G401.6 (cell line): ENCODE data around the gene CRYBA4.
"Not testable (repeated sequence)": the region's sequence is repeated elsewhere in the genome, so short reads cannot be mapped to it uniquely, and the experiment has no call there.

ENCODE experiments used
- FAIRE-seq: peaks from 2 replicates; lab custom pipeline; 2012; peaks lifted over from hg19 to GRCh38; lab: Jason Lieb, UNC

The CRYBA4 gene

GRCh38 chr22:26597026-26597425 is 24.7 kb upstream of the CRYBA4 start:
- no peak for FAIRE-seq

- FAIRE-seq: no peak
Observed at GRCh38 chr22:26597480-26597879, 24.3 kb upstream of the CRYBA4 start.

GRCh38 chr22:26599505-26599904 is 22.3 kb upstream of the CRYBA4 start:
- no peak for FAIRE-seq

GRCh38 chr22:26601726-26602125 is 20.0 kb upstream of the CRYBA4 start:
- no peak for FAIRE-seq

- FAIRE-seq: no peak
Observed at GRCh38 chr22:26602127-26602526, 19.6 kb upstream of the CRYBA4 start.

- FAIRE-seq: no peak
Observed at GRCh38 chr22:26604368-26604767, 17.4 kb upstream of the CRYBA4 start.

- no peak for FAIRE-seq
Observed at GRCh38 chr22:26606611-26607010, 15.2 kb upstream of the CRYBA4 start.

GRCh38 chr22:26608129-26608528 is 13.6 kb upstream of the CRYBA4 start:
- FAIRE-seq: no peak

- no peak for FAIRE-seq
Observed at GRCh38 chr22:26609287-26609686, 12.5 kb upstream of the CRYBA4 start.

- no peak for FAIRE-seq
Observed at GRCh38 chr22:26610072-26610958, 11.4 kb upstream of the CRYBA4 start.

- FAIRE-seq: no peak
Observed at GRCh38 chr22:26610996-26611395, 10.8 kb upstream of the CRYBA4 start.

- FAIRE-seq: no peak
Observed at GRCh38 chr22:26612652-26613051, 9.1 kb upstream of the CRYBA4 start.

- FAIRE-seq: not testable (repeated sequence)
Observed at GRCh38 chr22:26613753-26614152, 8.0 kb upstream of the CRYBA4 start.

GRCh38 chr22:26614322-26614721 is 7.4 kb upstream of the CRYBA4 start:
- no peak for FAIRE-seq

GRCh38 chr22:26615149-26615548 is 6.6 kb upstream of the CRYBA4 start:
- no peak for FAIRE-seq

GRCh38 chr22:26615830-26616435 is 5.8 kb upstream of the CRYBA4 start:
- FAIRE-seq: no peak

- no peak for FAIRE-seq
Observed at GRCh38 chr22:26616650-26617049, 5.1 kb upstream of the CRYBA4 start.

- FAIRE-seq: no peak
Observed at GRCh38 chr22:26617271-26618199, 4.2 kb upstream of the CRYBA4 start, which contains the start of gene CRYBB1. Gene CRYBB1, minus strand, starts transcription at chr22:26618027. Its CDS starts 1,708 bp downstream, at chr22:26616319.

- no peak for FAIRE-seq
Observed at GRCh38 chr22:26618455-26618854, 3.3 kb upstream of the CRYBA4 start.

- FAIRE-seq: no peak
Observed at GRCh38 chr22:26619510-26619909, 2.3 kb upstream of the CRYBA4 start.

- no peak for FAIRE-seq
Observed at GRCh38 chr22:26620197-26620596, 1.6 kb upstream of the CRYBA4 start.

- no peak for FAIRE-seq
Observed at GRCh38 chr22:26623984-26624383, 2.2 kb downstream of the CRYBA4 start.

GRCh38 chr22:26624803-26625202 is 3.0 kb downstream of the CRYBA4 start:
- no peak for FAIRE-seq
